Endothelial cell (in vitro differentiated cells): ENCODE data around the gene TMEM150A. TPM values are rescaled to one million over a fixed set of nuclear protein-coding genes. Genes with fewer than 3 reads are reported as not detected.
"Not testable (repeated sequence)": the region's sequence is repeated elsewhere in the genome, so short reads cannot be mapped to it uniquely, and the experiment has no call there.

Source experiments
- DNase-seq: peaks from one replicate; pipeline ENCODE4 v3.0.0; 2021; ENCODE audit warnings: low spot score
- H3K27ac Mint-ChIP-seq: one replicate; pipeline ENCODE4 v1.8.0; 2021; ENCODE audit warnings: mixed read lengths, inconsistent platforms; ENCODE audit not compliant: unreplicated experiment
- H3K27me3 Mint-ChIP-seq: one replicate; pipeline ENCODE4 v1.8.0; 2021; ENCODE audit warnings: mild to moderate bottlenecking, moderate library complexity, mixed read lengths, inconsistent platforms; ENCODE audit not compliant: unreplicated experiment
- H3K36me3 Mint-ChIP-seq: one replicate; pipeline ENCODE4 v1.8.0; 2021; ENCODE audit warnings: mild to moderate bottlenecking, low read depth, mixed read lengths, inconsistent platforms; ENCODE audit not compliant: unreplicated experiment
- H3K4me1 Mint-ChIP-seq: one replicate; pipeline ENCODE4 v1.8.0; 2021; ENCODE audit warnings: mild to moderate bottlenecking, mixed read lengths, inconsistent platforms; ENCODE audit not compliant: unreplicated experiment
- H3K4me3 Mint-ChIP-seq: one replicate; pipeline ENCODE4 v1.8.0; 2021; ENCODE audit warnings: mild to moderate bottlenecking, mixed read lengths, inconsistent platforms; ENCODE audit not compliant: unreplicated experiment
- H3K9me3 Mint-ChIP-seq: one replicate; pipeline ENCODE4 v1.8.0; 2021; ENCODE audit warnings: mixed read lengths, inconsistent platforms; ENCODE audit not compliant: unreplicated experiment
- CTCF ChIP-seq: fragments of 200-600 bp; sonication (generic); IDR thresholded peaks from one replicate; pipeline ENCODE4 v1.5.0; 2021; ENCODE audit warnings: antibody characterized with exemption; ENCODE audit not compliant: unreplicated experiment
- total RNA-seq: library from RNA; stranded (reverse); fragmentation: NEBNext Ultra II Directional; extraction: Animal tissue kit (Norgen Biotek cat#: 25700); gene quantifications from one replicate; pipeline ENCODE4 v1.2.1, GENCODE V29; 2021; ENCODE audit not compliant: unreplicated experiment

The TMEM150A gene
- total RNA-seq, 1 donor from 2014 or later, result 42.4 TPM

GRCh38 chr2:85606116-85606455 is 3.6 kb upstream of the TMEM150A start:
- no peak for TF ChIP-seq CTCF
- no peak overlapping the region for H3K27ac Mint-ChIP-seq
- H3K4me1 Mint-ChIP-seq, result peaks cover 30% of the 10 kb centered on the region
- DNase-seq, result no peak
- H3K27me3 Mint-ChIP-seq, result peaks cover 12% of the 10 kb centered on the region
- H3K4me3 Mint-ChIP-seq, result peak overlapping the region; percentile 22
- no peaks in the 10 kb centered on the region for H3K9me3 Mint-ChIP-seq
- peaks cover 17% of the 10 kb centered on the region for H3K36me3 Mint-ChIP-seq

- H3K36me3 Mint-ChIP-seq, result peaks cover 19% of the 10 kb centered on the region
- no peak overlapping the region for H3K27ac Mint-ChIP-seq
- H3K4me1 Mint-ChIP-seq, result peaks cover 30% of the 10 kb centered on the region
- peaks cover 12% of the 10 kb centered on the region for H3K27me3 Mint-ChIP-seq
- no peaks in the 10 kb centered on the region for H3K9me3 Mint-ChIP-seq
- no peak for DNase-seq
- peak overlapping the region; percentile 22 for H3K4me3 Mint-ChIP-seq
- TF ChIP-seq CTCF, result no peak
These were observed 3.1 kb upstream of the TMEM150A start for GRCh38 chr2:85605406-85606115.

GRCh38 chr2:85604568-85605339 is 2.3 kb upstream of the TMEM150A start:
- no peak for DNase-seq
- H3K27ac Mint-ChIP-seq, result no peak overlapping the region
- peaks cover 26% of the 10 kb centered on the region for H3K4me1 Mint-ChIP-seq
- H3K27me3 Mint-ChIP-seq, result peaks cover 15% of the 10 kb centered on the region
- H3K9me3 Mint-ChIP-seq, result no peaks in the 10 kb centered on the region
- peaks cover 18% of the 10 kb centered on the region for H3K36me3 Mint-ChIP-seq
- H3K4me3 Mint-ChIP-seq, result no peak overlapping the region
- TF ChIP-seq CTCF, result no peak

GRCh38 chr2:85604133-85604444 is 1.6 kb upstream of the TMEM150A start:
- H3K9me3 Mint-ChIP-seq, DNase-seq, H3K27ac Mint-ChIP-seq: not testable (repeated sequence)
- H3K4me1 Mint-ChIP-seq, result peaks cover 28% of the 10 kb centered on the region
- peak overlapping the region; percentile 81 for H3K4me3 Mint-ChIP-seq
- peaks cover 21% of the 10 kb centered on the region for H3K36me3 Mint-ChIP-seq
- H3K27me3 Mint-ChIP-seq, result peaks cover 14% of the 10 kb centered on the region

GRCh38 chr2:85601771-85602475 is 575 bp downstream of the TMEM150A start:
- Mint-ChIP-seq H3K4me3 (peak overlapping the region; percentile 91), H3K27ac (no peak overlapping the region), H3K27me3 (peaks cover 17% of the 10 kb centered on the region), H3K4me1 (peaks cover 27% of the 10 kb centered on the region), H3K36me3 (peaks cover 14% of the 10 kb centered on the region), H3K9me3 (no peaks in the 10 kb centered on the region)
- no peak for DNase-seq
- no peak for TF ChIP-seq CTCF
